Stimulated activated naive CD4-positive, alpha-beta T cell treated with Interleukin-2 at 50 U/mL for 16 hours (primary cell): ENCODE data around the gene ADAM11.
"Not testable (repeated sequence)": the region's sequence is repeated elsewhere in the genome, so short reads cannot be mapped to it uniquely, and the experiment has no call there.

Source experiments
- DNase-seq: peaks from one replicate; lab custom pipeline; 2025; lab: John Stamatoyannopoulos, UW

ADAM11 gene, protein sequence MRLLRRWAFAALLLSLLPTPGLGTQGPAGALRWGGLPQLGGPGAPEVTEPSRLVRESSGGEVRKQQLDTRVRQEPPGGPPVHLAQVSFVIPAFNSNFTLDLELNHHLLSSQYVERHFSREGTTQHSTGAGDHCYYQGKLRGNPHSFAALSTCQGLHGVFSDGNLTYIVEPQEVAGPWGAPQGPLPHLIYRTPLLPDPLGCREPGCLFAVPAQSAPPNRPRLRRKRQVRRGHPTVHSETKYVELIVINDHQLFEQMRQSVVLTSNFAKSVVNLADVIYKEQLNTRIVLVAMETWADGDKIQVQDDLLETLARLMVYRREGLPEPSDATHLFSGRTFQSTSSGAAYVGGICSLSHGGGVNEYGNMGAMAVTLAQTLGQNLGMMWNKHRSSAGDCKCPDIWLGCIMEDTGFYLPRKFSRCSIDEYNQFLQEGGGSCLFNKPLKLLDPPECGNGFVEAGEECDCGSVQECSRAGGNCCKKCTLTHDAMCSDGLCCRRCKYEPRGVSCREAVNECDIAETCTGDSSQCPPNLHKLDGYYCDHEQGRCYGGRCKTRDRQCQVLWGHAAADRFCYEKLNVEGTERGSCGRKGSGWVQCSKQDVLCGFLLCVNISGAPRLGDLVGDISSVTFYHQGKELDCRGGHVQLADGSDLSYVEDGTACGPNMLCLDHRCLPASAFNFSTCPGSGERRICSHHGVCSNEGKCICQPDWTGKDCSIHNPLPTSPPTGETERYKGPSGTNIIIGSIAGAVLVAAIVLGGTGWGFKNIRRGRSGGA

DNA sequence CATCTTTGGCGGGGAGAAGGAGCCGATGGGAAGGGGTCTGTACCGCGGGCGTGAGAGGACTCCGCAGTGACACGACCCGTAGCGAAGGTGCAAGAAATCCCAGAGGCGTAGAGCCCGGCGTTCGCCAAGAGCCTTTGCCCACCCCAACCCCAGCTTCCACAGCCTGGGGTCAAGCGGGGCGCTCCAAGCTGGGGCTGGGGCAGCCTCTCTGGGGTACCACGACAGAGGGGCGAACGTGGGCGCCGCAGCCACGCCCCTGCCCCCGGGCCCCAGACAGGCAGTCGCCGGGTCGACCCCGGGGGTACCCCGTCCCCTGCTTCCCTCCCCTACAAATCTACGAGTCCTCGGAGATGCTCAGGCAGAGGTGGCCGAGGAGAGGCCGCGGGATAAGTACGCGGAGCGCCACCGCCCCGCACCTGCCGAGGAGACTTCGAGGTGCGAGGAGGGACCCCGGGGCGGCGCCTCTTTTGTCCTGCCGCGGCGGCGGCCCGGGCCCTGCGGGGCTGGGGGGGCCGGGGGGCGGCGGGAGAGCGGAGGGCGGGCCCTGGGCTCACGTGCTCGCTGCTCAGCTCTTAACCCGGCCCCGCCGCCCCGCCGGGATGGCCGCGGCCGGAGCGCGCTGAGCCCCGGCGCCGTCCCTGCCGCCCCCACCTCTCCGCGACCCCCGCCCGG lies at the start of gene ADAM11:
ADAM11 (plus strand) TSS at position 575 of the 672 bp plus-strand sequence. CDS start 212 bp downstream, outside the sequence.
- DNase-seq: no peak

DNA sequence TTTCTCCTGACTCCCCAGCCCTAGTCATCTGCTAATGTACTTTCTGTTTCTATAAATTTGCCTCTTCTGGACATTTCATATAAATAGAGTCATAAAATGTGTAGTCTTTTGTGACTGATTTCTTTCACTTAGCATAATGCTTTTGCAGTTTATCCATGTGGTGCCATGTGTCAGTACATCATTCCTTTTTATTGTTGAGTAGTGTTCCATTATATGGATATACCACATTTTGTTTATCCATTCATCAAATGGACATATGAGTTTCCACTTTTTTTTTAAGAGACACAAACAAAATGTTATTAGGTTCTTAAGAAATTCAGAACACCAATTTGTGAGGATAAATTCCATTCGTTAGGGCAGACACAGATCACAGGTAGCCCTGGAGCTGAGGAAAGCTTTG lies 39.3 kb upstream of the ADAM11 start:
- no peak for DNase-seq

GRCh38 chr17:44722254-44722653 lies 36.5 kb upstream of the ADAM11 start:
- DNase-seq: no peak

DNA sequence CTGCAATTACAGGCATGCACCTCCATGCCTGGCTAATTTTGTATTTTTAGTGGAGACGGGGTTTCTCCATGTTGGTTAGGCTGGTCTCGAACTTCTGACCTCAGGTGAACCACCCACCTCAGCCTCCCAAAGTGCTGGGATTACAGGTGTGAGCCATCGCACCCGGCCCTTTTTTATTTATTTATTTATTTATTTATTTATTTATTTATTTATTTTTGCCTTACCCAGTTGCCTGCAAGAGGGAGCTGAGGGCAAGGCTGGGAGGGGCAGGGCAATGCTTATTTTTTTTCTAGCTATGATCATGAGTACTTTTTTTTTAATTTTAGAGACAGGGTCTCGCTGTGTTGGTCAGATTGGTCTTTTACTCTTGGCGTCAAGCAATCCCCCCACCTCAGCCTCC lies 32.7 kb upstream of the ADAM11 start:
- DNase-seq: not testable (repeated sequence)

GRCh38 chr17:44733753-44734152 lies 25.0 kb upstream of the ADAM11 start:
- no peak for DNase-seq

DNA sequence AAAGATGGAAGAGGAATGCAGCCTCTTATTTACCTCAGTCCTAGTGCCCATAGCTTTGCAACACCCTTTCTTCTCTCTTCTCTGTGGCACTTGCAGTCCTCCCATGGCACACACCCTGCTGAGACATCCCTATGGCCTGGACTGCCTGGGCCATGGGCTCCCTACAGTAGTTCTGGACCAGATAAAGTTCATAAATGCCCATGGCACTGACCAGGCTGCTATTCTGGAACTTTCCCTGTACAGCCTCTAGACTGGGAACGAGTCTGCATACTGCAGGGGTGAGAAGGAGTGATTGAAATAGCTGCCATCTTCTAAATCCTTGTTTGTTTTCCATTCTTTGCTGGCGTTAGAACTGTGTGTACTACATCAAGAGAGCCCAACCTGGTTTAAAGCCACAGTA lies 24.5 kb upstream of the ADAM11 start:
- no peak for DNase-seq

- DNase-seq: no peak
Measured at GRCh38 chr17:44736551-44737240, 22.1 kb upstream of the ADAM11 start.

DNA sequence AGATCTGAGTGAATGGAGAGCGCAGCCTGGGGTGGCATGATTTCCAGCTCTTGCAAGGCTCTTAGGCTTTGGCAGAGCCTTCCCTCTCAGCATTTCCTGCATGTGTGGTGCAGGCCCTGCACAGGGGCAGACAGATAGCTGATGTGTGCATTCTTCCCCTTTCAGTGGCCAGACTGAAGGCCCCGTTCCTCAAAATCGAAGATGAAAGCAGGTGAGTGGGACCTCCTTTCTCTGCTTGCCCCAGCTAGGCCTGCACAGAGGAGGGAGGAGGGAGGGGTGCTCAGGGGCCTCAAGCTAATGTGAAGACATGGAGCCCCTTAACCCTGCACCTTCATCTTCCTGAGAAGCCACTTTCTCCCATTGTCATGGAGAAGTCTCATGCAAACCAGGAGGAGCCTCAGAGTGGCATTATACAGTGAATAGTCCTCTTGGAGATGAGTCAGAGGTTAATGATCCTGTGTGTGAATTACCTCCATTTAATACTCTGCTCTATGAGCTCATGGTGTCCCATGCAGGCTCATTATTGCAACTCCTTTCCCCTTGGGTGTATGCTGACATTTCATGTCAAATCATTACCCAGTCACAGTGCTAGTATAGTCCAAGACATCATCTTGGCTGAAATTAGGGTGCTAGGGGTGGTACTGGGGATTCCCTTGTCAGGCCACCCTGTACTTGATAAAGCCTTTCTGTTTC lies 20.4 kb upstream of the ADAM11 start:
- no peak for DNase-seq

DNA sequence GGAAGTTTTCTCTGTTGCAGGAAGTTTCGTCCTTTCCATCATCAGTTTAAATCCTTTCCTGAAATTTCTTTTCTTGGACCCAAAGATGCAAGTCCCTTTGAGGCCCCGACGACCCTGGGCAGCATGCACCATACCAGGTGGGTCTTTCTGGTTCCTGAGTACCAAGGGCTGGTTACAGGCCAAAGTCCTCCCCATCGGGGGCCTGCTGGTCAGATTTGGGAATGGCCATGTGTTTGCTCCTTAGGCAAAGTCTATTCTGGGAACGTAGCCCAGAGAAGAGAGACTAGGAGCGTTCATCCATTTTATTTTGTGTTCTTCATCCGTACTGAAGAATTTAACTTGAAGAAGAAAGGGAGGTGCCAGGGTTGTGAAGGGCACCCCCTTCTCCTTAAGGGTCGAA lies 17.5 kb upstream of the ADAM11 start:
- no peak for DNase-seq

DNA sequence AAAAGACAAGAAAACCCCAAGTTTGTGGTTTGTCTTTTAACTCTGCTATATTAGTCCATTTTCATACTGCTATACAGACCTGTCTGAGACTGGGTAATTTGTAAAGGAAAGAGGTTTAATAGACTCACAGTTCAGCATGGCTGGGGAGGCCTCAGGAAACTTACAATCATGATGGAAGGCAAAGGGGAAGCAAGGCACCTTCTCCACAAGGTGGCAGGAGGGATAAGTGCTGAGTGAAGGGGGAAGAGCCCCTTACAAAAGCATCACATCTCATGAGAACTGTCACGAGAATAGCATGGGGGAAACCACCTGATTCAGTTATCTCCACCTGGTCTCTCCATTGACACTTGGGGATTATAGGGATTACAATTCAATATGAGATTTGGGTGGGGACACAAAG lies 13.5 kb upstream of the ADAM11 start:
- no peak for DNase-seq

DNA sequence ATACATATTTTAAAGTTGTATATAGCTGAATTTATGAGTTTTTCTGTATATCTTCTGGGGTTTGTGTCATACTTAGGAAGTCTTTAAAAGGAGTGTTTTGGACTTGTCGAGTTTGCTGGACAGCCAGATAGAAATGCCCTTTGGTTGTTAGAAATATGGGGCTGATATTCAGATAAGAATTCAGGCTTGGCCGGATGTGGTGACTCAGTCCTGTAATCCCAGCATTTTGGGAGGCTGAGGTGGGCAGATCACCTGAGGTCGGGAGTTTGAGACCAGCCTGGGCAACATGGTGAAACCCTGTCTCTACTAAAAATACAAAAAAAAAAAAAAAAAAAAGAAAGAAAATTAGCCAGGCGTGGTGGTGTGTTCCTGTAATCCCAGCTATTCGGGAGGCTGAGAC lies 13.1 kb upstream of the ADAM11 start:
- not testable (repeated sequence) for DNase-seq

DNA sequence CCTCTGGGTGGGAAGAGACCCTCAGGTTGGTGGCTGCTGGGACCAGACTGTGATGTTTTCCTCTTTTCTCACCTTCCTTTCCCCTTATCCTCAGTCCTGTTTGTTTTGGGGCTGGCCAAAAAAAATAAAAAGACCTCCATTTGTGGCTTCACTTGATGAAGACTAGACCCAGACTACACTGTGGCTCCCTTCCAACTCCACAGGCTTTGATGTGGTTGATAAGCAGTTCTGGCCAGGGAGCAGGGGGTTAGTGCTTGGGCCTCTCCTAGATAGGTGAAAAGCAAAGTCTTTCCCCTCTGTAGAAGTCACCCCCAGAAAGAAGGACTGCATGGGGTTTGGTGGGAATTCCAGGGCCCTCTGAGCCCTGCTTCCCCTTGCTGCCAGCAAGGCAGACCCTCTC lies 11.2 kb upstream of the ADAM11 start:
- DNase-seq: no peak

DNA sequence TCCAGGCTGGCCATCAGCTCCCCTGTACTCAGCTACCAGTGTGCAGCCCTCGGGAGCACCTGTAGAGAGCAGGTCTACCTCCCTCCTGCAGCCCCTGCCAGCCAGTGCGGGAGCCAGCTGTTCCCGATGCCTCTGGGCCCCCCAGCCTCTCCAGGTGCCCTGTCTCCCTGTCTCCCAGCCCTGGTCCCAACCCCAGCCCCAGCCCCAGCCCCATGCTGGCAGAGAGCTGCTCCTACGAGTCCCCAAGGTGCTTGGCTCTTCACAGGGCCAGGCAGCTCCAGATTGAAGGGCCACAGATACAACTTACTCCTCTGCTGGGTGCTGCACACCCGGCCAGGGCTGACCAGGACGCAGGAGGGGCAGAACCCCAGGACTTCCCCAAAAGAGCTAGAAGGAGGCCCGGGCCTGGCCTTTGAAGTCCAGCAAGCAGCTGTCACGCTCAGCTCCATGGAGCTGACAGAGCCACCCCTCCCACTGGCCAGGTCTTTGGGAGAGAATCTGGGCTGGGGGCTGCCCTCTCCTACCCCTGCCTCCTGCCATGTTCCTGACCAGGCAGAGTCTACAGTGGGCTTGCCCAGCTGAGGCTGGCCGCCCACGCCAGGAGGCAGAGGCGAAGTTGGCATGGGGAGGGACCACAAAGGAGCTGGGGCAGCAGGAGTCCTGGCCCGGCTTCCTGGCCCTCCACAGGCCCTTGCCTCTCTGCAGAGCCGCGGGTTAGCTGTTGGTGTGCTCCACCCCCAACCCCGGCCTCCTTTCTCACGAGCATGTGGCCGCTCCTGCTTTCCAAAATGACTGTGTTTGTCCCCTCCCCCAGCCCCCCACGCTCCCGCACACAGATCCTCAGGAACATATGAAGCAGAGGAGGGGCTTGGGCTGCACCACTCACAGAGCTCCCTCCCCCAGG lies 9.5 kb upstream of the ADAM11 start:
- no peak for DNase-seq

DNA sequence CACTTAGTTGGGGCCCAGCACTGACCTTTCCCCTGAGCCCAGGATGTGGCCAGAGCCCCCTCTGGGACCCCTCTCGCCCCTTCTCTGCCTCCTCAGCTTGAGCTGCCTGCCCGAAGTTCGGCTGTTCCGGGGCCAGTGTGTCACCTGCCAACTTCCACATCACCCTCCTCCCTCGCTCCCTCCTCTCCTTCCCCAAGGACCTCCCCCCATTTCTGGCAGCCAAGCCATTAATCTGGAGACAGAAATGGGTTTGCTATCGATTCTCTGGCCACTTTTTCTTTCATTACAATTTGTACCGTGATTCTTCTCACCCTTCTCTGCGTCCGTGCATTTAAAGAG lies 8.8 kb upstream of the ADAM11 start:
- DNase-seq: no peak

DNA sequence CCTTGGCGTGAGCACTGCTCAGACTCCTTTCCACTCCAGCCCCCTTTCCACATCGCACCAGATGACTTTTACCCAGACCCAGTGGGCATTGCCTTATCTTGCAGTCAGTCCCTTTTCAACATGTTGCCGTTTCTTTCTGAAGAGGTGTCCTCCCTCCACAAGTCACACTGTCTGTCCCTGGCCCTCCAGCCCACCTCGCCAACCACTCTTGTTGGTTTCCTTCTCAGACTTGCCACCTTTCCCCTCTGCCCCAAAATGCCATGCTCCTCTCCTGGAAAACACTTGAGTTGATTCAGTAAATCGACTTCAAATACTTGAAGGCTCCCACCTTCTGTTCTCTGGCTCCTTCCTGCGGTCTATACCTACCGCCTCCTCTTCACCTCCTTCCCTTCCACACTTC lies 7.5 kb upstream of the ADAM11 start:
- no peak for DNase-seq

DNA sequence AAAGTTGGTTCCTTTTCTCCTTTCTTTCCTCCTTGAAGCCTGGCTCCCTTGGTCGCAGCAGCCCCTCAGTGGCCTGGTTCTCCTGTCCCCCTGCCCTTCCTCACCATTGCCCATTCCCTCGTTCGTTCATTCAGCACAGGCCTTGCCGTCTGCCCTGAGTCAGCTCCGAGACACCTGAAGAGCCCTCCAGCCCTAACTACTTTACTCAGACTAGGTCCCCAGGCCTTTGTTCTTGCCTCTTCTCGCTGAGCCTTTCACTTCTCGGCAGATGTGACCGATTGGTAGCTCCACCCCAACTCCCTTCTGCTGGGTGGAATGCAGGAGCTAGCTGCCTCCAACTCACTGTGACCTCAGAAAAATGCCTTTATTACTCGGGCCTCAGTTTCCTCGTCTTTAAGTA lies 7.0 kb upstream of the ADAM11 start:
- DNase-seq: no peak

DNA sequence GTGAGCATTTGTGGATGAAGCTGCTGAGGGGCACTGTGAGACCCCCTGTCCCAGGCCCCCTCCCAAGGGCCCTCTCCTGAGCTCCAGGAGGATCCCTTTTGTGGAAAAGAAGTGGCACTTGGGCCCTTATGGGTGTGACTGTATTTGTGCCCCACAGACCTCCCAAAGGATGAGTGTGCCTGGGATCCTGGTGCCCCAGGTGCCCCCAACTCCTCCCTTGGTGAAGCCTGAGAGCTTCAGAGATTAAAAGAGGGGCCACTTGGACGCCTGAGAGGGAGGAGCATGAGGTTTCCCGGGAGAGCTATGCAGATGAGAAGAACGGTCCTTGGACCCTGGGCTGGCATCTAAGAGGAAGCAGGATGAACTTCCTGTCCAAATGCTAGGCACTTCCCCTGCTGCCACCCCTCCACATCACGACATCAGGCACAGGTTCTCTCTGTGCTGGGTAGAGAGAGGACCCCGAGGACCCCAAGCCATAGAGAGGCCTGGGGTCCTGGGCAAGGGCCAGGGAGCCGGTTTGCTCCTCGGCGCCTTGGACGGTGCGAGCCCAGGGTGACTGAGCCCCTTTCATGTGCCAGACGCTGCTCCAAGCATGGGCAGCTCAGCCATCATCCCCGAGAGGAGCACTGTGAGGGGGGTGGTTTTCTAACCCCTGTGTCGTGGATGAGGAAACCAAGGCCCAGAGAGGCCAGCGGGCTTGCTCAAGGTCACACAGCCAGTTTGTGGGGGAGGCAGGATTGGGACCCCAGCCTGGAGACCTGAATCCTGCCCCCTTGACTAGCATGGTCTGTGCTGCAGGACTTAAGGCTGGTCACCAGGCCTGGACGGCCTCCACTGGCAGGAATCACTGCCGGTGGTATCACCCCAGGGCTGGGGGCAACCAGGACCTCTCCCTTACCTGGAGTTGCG lies 5.6 kb upstream of the ADAM11 start:
- no peak for DNase-seq

DNA sequence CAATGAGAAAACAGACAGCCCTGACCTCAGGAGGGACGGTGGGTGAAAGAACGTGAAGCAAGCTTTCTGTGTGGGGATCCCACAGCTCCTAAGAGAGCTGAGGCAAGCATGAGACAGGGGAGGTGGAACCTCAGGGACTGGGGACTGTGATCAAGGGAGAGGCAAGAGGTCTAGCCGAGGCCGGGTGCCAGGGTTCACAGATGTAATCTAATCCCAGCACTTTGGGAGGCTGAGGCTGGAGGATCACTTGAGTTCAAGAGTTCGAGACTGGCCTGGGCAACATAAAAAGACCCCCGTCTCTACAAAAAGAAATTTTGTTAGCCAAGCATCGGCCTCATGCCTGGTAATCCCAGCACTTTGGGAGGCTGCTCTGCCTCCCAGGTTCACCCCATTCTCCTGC lies 4.5 kb upstream of the ADAM11 start:
- no peak for DNase-seq

GRCh38 chr17:44755180-44755579 lies 3.6 kb upstream of the ADAM11 start:
- DNase-seq: not testable (repeated sequence)
